ENCODE data around the gene KCNB1.
"Not testable (repeated sequence)": the region's sequence is repeated elsewhere in the genome, so short reads cannot be mapped to it uniquely, and the experiment has no call there.

Gene KCNB1

DNA sequence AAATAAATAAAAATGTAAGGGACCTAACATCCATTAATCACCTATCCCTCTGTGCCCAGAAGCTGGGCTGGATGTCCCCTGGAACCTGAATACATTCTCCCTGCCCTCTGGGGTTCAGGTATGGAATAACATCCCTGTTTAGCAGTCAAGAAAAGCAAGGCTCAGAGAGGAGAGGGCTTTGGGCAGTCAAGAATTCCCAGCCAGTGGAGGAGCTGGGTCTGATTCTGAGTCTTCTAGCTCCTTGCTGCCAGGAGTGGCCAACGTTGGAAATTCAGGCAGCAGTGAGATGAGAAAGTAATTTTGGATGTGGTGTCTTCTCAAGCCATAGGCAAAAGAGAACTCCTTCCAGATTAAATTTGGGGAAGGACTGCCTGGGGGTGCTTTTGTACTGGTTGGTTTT is 162.0 kb downstream of the KCNB1 start:
- Histone ChIP-seq H3K4me3 (no peak overlapping the region), H3K36me3 (replicated peaks) (no peaks in the 10 kb centered on the region), H3K9me3 (no peaks in the 10 kb centered on the region), H3K27me3 (ENCODE audit: low read depth) (peaks cover 59% of the 10 kb centered on the region), H3K4me1 (no peaks in the 10 kb centered on the region)
- DNase-seq (ENCODE audit: low spot score in 2 of 2) = peak; percentile 21 to 26
- in situ Hi-C loops (cut with MboI; ENCODE audit: low sequenced_read_pairs) = no loop called here

DNA sequence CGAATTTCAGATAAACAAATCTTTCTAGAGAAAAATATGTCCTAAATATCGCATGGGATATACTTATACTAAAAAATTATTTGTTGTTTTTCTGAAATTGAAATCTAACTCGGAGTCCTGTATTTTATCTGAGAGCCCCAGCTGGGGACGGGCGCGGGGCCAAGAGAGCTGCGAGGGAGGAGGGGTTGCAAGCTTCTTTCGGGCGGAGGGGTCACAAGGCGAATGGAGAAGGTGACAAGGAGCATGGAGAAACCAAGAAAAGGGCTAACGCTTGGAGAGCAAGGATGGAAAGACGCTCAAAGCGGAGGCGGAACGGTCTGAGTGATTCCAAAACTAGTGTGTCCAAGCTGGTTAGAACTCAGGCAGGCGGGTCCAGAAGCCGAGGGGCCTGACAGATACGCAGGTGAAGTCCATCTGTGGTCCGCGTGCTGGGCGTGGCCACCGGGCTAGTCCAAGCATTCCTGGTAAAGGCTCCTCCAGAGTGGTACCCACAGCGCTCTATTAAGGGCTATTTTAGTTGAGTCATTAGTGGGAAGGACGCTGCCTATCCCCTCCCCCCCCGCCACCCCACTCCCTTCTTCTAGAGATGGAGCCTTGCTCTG is 163.2 kb downstream of the KCNB1 start:
- H3K36me3 ChIP-seq (replicated peaks) = no peaks in the 10 kb centered on the region
- no peaks in the 10 kb centered on the region for H3K9me3 ChIP-seq
- in situ Hi-C loops (cut with MboI; ENCODE audit: low sequenced_read_pairs) = no loop called here
- no peak overlapping the region for H3K4me3 ChIP-seq
- peaks cover 65% of the 10 kb centered on the region for H3K27me3 ChIP-seq (ENCODE audit: low read depth)
- DNase-seq (ENCODE audit: low spot score in 2 of 2) = no peak
- no peaks in the 10 kb centered on the region for H3K4me1 ChIP-seq

DNA sequence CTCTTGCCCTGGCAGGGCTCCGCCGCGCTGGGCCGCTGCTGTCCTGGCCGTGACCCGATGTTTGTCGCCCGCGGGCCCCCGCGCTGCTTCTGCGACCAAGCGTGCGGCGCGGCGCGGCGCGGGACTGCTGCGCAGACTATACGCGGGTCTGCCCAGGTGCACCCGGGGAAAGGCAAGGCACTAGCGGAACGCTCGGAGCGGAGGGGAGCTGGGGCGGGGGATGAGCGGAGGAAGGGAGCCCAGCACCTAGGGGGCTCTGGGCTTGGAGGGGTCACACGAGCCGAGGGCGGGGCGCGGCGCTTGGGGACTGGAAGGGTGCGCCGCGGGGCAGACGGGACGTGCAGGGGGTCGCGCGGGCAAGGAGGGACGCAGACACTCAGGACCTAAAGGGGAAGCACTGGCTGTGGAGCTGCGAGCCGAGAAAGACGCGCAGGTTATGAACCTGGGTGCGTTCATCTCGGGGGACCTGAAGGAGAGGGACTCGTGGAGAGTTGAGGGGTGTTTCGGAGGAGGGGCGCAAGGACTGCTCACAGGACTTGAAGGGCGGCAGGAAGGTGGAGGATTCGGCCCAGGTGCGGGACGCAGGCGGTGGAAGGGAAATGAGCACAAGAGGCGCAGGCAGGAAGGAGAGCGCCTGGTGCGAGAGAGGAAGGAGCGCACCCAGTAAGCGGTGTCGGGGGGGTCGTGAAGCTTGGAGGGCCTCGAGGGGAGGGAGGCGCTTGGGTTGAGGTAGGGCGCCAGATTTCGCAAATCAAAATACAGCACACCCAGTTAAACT is 163.8 kb downstream of the KCNB1 start:
- DNase-seq (ENCODE audit: low spot score in 2 of 2) = no peak
- no peaks in the 10 kb centered on the region for H3K4me1 ChIP-seq
- H3K9me3 ChIP-seq = no peaks in the 10 kb centered on the region
- no peak overlapping the region for H3K4me3 ChIP-seq
- in situ Hi-C loops (cut with MboI; ENCODE audit: low sequenced_read_pairs) = no loop called here
- H3K36me3 ChIP-seq (replicated peaks) = no peaks in the 10 kb centered on the region
- H3K27me3 ChIP-seq (ENCODE audit: low read depth) = peaks cover 65% of the 10 kb centered on the region

DNA sequence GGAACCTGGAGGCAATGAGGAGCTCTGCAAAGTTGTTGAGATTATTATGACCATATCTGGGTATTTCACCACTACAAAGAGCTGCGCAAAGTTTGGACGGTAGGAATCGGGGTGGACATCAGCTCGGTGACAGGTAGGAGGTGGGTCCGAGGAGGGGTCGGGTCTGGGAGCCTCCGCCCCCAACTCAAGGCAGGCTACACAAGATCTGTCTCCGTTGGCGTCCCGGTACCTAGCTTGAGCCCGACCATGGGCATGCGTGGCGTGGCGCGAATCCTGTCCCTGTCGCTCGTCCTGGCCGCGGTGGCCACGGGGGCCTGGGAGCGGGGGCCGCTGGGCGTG is 164.4 kb downstream of the KCNB1 start:
- Histone ChIP-seq H3K27me3 (ENCODE audit: low read depth) (peaks cover 65% of the 10 kb centered on the region), H3K4me3 (no peak overlapping the region), H3K36me3 (replicated peaks) (no peaks in the 10 kb centered on the region), H3K4me1 (no peaks in the 10 kb centered on the region), H3K9me3 (no peaks in the 10 kb centered on the region)
- DNase-seq (ENCODE audit: low spot score in 2 of 2) = no peak
- in situ Hi-C loops (cut with MboI; ENCODE audit: low sequenced_read_pairs) = no loop called here

DNA sequence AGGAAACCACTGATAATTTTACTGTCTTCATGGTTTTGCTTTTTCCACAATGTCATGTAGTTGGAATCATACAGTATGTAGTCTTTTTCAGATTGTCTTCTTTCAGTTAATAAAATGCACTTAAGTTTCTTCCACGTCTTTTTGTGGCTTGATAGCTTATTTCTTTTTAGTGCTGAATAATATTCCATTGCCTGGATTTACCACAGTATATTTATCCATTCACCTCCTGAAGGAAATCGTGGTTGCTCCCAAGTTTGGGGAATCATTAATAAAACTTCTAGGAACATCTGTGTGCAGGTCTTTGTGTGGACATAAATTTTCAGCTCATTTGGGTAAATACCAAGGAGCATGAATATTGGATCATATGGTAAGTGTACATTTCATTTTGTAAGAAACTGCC is 165.8 kb downstream of the KCNB1 start:
- in situ Hi-C loops (cut with MboI; ENCODE audit: low sequenced_read_pairs) = no loop called here
- Histone ChIP-seq H3K4me3 (no peak overlapping the region), H3K27me3 (ENCODE audit: low read depth) (peaks cover 65% of the 10 kb centered on the region), H3K36me3 (replicated peaks) (no peaks in the 10 kb centered on the region), H3K4me1 (no peaks in the 10 kb centered on the region), H3K9me3 (no peaks in the 10 kb centered on the region)
- no peak for DNase-seq (ENCODE audit: low spot score in 2 of 2)

DNA sequence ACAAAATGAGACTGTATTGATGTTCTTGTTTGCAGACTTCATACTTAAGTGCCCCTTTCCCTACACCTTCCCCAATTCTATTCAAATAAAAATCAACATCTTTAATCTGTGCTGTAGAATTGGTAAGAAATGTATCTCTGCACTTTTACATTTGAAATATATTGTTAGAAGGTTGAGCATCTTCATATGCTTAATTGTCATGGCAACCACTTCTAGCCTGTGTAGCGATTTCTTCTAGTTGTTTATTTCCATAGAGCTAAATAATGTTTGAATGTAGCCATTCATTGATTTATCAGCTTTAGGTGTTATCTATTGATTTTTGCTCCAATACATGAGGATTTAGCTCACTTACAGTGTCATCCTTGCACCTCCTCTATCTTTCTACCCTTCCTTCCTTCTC is 166.9 kb downstream of the KCNB1 start:
- Histone ChIP-seq H3K27me3 (ENCODE audit: low read depth) (peaks cover 61% of the 10 kb centered on the region), H3K9me3 (no peaks in the 10 kb centered on the region), H3K4me3 (no peak overlapping the region), H3K36me3 (replicated peaks) (no peaks in the 10 kb centered on the region), H3K4me1 (no peaks in the 10 kb centered on the region)
- no peak for DNase-seq (ENCODE audit: low spot score in 2 of 2)
- in situ Hi-C loops (cut with MboI; ENCODE audit: low sequenced_read_pairs) = no loop called here

DNA sequence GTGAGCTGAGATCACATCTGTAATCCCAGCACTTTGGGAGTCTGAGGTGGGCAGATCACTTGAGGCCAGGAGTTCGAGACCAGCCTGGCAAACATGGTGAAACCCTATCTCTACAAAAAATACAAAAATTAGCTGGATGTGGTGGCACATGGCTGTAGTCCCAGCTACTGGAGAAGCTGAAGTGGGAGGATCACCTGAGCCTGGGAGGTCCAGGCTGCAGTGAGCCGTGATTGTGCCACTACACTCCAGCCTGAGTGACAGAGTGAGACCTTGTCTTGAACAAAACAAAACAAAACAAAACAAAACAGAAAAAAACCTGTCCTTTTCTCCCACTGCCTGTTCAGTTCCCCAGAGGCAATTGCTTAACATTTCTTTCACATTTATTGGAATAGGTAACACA is 168.4 kb downstream of the KCNB1 start:
- DNase-seq (ENCODE audit: low spot score in 2 of 2); H3K36me3 ChIP-seq (replicated peaks); in situ Hi-C loops (cut with MboI; ENCODE audit: low sequenced_read_pairs); H3K9me3 ChIP-seq; H3K4me3 ChIP-seq; H3K4me1 ChIP-seq: not testable (repeated sequence)
- H3K27me3 ChIP-seq (ENCODE audit: low read depth) = peaks cover 46% of the 10 kb centered on the region

All from HAP-1 (cell line).